ENCODE measurements around the gene ALG8.
"Not testable (repeated sequence)": the region's sequence is repeated elsewhere in the genome, so short reads cannot be mapped to it uniquely, and the experiment has no call there.

ALG8 gene

DNA sequence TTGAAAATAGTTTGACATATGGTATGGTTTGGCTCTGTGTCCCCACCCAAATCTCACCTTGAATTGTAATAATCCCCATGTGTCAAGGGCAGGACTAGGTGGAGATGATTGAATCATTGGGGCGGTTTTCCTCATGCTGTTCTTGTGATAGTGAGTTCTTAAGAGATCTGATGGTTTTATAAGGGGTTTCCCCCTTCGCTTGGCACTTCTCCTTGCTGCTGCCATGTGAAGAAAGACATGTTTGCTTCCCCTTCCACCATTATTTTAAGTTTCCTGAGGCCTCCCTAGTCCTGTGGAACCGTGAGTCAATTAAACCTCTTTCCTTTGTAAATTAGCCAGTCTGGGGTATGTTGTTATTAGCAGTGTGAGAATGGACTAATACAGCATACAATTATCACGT lies 41.3 kb upstream of the ALG8 start:
- peak overlapping the region in 1 of 2 donors; percentile 68 for H3K27ac ChIP-seq
- H3K4me1 ChIP-seq, result peaks cover 0 to 44% (median 12%) of the 10 kb centered on the region in 4 donors
- no peaks in the 10 kb centered on the region for H3K27me3 ChIP-seq
- H3K36me3 ChIP-seq, result peaks cover 0 to 27% (median 14%) of the 10 kb centered on the region in 3 donors
- TF ChIP-seq, protein P1, sequence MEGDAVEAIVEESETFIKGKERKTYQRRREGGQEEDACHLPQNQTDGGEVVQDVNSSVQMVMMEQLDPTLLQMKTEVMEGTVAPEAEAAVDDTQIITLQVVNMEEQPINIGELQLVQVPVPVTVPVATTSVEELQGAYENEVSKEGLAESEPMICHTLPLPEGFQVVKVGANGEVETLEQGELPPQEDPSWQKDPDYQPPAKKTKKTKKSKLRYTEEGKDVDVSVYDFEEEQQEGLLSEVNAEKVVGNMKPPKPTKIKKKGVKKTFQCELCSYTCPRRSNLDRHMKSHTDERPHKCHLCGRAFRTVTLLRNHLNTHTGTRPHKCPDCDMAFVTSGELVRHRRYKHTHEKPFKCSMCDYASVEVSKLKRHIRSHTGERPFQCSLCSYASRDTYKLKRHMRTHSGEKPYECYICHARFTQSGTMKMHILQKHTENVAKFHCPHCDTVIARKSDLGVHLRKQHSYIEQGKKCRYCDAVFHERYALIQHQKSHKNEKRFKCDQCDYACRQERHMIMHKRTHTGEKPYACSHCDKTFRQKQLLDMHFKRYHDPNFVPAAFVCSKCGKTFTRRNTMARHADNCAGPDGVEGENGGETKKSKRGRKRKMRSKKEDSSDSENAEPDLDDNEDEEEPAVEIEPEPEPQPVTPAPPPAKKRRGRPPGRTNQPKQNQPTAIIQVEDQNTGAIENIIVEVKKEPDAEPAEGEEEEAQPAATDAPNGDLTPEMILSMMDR (IDR thresholded peaks at IDR 0.05), result no peak
- H3K9me3 ChIP-seq, result no peaks in the 10 kb centered on the region
- no peak for DNase-seq
- intact Hi-C loops (cut with DNase I; ENCODE audit: low total_unique reads), result no loop called here
- H3K4me3 ChIP-seq, result no peak overlapping the region

DNA sequence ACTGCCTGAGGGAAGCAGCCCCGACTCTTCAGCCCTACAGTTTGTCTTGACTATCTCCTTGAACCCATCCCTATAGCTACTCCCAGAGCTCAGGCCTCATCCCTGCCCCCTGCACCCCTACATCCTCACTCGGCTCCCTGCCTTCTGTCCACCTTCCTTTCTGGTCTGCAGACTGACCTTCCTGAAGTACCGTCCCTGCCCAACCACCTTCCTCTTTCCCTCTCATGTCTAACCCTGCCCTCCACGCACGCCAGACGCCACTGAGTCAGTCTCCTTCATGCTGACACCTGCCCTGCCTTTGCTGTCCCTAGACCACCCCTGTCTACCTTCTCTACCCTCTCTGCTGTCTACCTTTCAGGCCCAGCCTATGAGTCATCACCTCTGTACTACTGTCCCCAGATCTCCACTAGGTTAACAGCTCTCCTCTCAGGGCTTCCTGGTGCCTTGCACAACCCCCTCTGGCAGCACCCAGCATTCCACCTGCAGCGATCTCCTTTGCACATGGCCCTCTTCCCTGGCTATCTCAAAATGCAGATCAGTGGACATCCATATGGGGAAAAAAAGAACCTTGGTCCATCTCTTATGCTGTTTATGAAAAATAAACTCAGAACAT lies 40.1 kb upstream of the ALG8 start:
- peaks cover 0 to 25% (median 14%) of the 10 kb centered on the region in 3 donors for H3K36me3 ChIP-seq
- H3K4me1 ChIP-seq, result peaks cover 0 to 48% (median 8%) of the 10 kb centered on the region in 4 donors
- TF ChIP-seq, protein P1 (IDR thresholded peaks at IDR 0.05), result no peak
- intact Hi-C loops (cut with DNase I; ENCODE audit: low total_unique reads), result no loop called here
- DNase-seq, result no peak
- H3K4me3 ChIP-seq, result no peak overlapping the region
- no peaks in the 10 kb centered on the region for H3K27me3 ChIP-seq
- peak overlapping the region; percentile 67 to 68 for H3K27ac ChIP-seq
- no peaks in the 10 kb centered on the region for H3K9me3 ChIP-seq

DNA sequence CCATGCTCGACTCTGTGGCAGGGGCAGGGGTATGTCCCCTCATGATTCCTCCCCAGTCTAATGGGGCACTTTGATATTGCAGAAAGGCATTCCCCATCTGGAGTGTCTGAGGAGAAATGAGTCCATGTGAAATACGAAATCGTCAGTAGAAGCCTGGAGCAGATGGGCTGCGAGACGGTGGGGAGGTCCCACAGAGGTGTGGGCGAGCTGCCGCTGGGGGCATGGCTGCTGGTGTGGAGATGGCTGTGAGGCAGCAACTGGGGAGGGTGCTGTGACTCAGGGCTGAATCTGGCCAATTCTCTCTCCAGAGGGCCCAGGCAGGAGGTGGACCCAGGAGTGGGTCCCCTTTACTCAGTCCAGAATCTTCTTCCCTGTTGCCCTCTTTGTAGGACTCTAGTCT lies 37.8 kb upstream of the ALG8 start:
- peak overlapping the region in 1 of 2 donors; percentile 21 for H3K27ac ChIP-seq
- TF ChIP-seq, protein P1 (IDR thresholded peaks at IDR 0.05), result no peak
- no peaks in the 10 kb centered on the region for H3K27me3 ChIP-seq
- intact Hi-C loops (cut with DNase I; ENCODE audit: low total_unique reads), result no loop called here
- no peaks in the 10 kb centered on the region for H3K9me3 ChIP-seq
- H3K4me1 ChIP-seq, result peaks cover 0 to 53% (median 12%) of the 10 kb centered on the region in 4 donors
- DNase-seq, result no peak
- H3K4me3 ChIP-seq, result no peak overlapping the region
- H3K36me3 ChIP-seq, result peaks cover 15 to 46% (median 25%) of the 10 kb centered on the region in 3 donors

DNA sequence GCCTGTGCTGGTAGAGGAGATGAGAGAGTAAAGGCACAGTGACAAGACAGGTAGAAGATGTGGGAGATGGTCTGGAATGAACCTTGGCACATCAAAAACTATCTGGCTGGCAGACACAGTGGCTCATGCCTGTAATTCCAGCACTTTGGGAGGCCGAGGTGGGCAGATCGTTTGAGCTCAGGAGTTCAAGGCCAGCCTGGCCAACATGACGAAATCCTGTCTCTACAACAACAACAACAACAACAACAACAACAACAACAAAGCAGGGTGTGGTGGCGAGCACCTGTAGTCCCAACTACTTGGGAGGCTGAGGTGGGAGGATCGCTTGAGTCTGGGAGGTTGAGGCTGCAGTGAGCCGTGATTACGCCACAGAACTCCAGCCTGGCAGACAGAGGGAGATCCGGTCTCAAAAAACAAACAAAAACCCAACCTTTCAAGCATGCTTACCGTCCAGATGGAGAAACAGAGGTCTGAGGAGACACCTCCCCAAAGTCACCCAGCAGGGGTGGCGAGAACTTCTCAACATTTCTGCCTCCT lies 37.2 kb upstream of the ALG8 start:
- Histone ChIP-seq H3K9me3 (no peaks in the 10 kb centered on the region), H3K36me3 (peaks cover 15 to 47% (median 30%) of the 10 kb centered on the region in 3 donors), H3K27me3 (no peaks in the 10 kb centered on the region), H3K4me3 (no peak overlapping the region), H3K4me1 (peaks cover 0 to 58% (median 12%) of the 10 kb centered on the region in 4 donors), H3K27ac (peak overlapping the region in 1 of 2 donors; percentile 21)
- intact Hi-C loops (cut with DNase I; ENCODE audit: low total_unique reads), result no loop called here
- TF ChIP-seq, protein P1 (IDR thresholded peaks at IDR 0.05), result no peak
- DNase-seq, result no peak

DNA sequence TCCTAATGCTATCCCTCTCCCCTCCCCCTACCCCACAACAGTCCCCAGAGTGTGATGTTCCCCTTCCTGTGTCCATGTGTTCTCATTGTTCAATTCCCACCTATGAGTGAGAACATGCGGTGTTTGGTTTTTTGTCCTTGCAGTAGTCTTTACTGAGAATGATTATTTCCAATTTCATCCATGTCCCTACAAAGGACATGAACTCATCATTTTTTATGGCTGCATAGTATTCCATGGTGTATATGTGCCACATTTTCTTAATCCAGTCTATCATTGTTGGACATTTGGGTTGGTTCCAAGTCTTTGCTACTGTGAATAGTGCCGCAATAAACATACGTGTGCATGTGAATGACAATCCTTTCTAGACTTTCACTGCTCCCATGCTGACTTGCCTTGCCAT lies 36.4 kb upstream of the ALG8 start:
- Histone ChIP-seq H3K4me1 (peaks cover 0 to 60% (median 13%) of the 10 kb centered on the region in 4 donors), H3K36me3 (peaks cover 15 to 50% (median 30%) of the 10 kb centered on the region in 3 donors)
- DNase-seq; H3K27ac ChIP-seq; H3K27me3 ChIP-seq; intact Hi-C loops (cut with DNase I; ENCODE audit: low total_unique reads); H3K4me3 ChIP-seq; H3K9me3 ChIP-seq: not testable (repeated sequence)

DNA sequence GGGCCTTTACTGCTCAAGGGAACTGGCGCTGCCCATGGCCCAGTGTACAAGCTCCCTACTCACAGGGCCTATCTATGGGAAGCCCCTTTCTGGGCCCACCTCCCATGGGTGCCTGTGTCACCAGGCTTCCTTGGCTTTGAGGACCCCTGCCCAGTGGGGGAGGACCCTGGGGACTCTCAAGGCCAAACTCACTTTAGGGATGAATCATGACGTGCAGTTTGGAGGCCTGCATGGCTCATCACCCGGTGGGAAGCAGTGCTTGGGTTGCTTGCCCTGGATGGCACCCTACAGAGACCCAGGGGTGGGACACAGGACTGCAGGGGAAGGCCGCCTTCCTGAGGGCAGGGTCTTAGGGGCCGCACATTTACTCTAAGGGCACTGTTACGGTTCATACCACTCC lies 32.5 kb upstream of the ALG8 start:
- no peak for DNase-seq

More for the DNA sequence above, 32.5 kb upstream of the ALG8 start:
- Histone ChIP-seq H3K27ac (peak overlapping the region; percentile 82 to 94), H3K27me3 (no peaks in the 10 kb centered on the region), H3K9me3 (no peaks in the 10 kb centered on the region), H3K4me1 (peaks cover 0 to 69% (median 40%) of the 10 kb centered on the region in 4 donors), H3K4me3 (no peak overlapping the region), H3K36me3 (peaks cover 15 to 40% (median 26%) of the 10 kb centered on the region in 3 donors)
- TF ChIP-seq, protein P1 (IDR thresholded peaks at IDR 0.05), result no peak
- intact Hi-C loops (cut with DNase I; ENCODE audit: low total_unique reads), result no loop called here
